Left cardiac atrium (tissue), 4 donors: ENCODE data around the gene MEP1A. TPM values are rescaled to one million over a fixed set of nuclear protein-coding genes. Genes with fewer than 3 reads are reported as not detected.
"Not testable (repeated sequence)": the region's sequence is repeated elsewhere in the genome, so short reads cannot be mapped to it uniquely, and the experiment has no call there.

ENCODE experiments used
- ATAC-seq, 2 donors: fragments of 200-7000 bp; cut with Tn5 transposase; one replicate each; pipeline ENCODE4 v1.9.1; 2020; ENCODE audit warnings: mild to moderate bottlenecking in 2 of 2, moderate library complexity in 2 of 2
- DNase-seq: peaks from one replicate; pipeline ENCODE4 v3.0.0-alpha.2; 2020
- intact Hi-C, 2 donors: fragments of 100-400 bp; cut with DNase I; formaldehyde crosslinking; loops; one replicate each; pipeline versions ENCODE4 v1.14.1 to v1.15.1; 2022 to 2023
- total RNA-seq, 2 donors: library from RNA; stranded (reverse); fragmentation: NEBNext Ultra II Directional; extraction: Animal tissue kit (Norgen Biotek cat#: 25700); gene quantifications; one replicate each; pipeline ENCODE4 v1.2.1, GENCODE V29; 2021
- donor health status: DM: no; HTN: yes; CAD: no.
- donor health status: DM: no; HTN: yes; CAD: no; lungs with severe emphysema.
- donor health status: DM: yes; HTN: yes; CAD: no.
- donor health status: Dilated cardiomyopathy.

The MEP1A gene
- total RNA-seq, 2 donors from 2014 or later: not detected

GRCh38 chr6:46808806-46809205 is 15.6 kb downstream of the MEP1A start:
- no peak for ATAC-seq
- no peak for DNase-seq
- intact Hi-C loops: no loop called here

GRCh38 chr6:46815130-46815529 is 21.9 kb downstream of the MEP1A start:
- DNase-seq (no peak), ATAC-seq (no peak)
- intact Hi-C loops: no loop called here

- DNase-seq: no peak
- no peak for ATAC-seq
- intact Hi-C loops: no loop called here
These were observed 23.4 kb downstream of the MEP1A start for GRCh38 chr6:46816626-46817025.

- DNase-seq: no peak
- intact Hi-C loops: no loop called here
These were observed 26.4 kb downstream of the MEP1A start for GRCh38 chr6:46819561-46819960.

GRCh38 chr6:46821458-46821881 is 28.3 kb downstream of the MEP1A start:
- intact Hi-C loops: no loop called here
- ATAC-seq (no peak), DNase-seq (no peak)

More at GRCh38 chr6:46819561-46819960, 26.4 kb downstream of the MEP1A start:
- ATAC-seq: no peak

GRCh38 chr6:46828939-46829338 is 35.8 kb downstream of the MEP1A start:
- no peak for ATAC-seq
- intact Hi-C loops: no loop called here
- DNase-seq: no peak

GRCh38 chr6:46832816-46833215 is 39.6 kb downstream of the MEP1A start:
- no peak for DNase-seq
- no peak for ATAC-seq
- intact Hi-C loops: no loop called here

GRCh38 chr6:46834257-46834916 is 41.2 kb downstream of the MEP1A start:
- intact Hi-C loops, ATAC-seq, DNase-seq: not testable (repeated sequence)

GRCh38 chr6:46834991-46835390 is 41.8 kb downstream of the MEP1A start:
- intact Hi-C loops, ATAC-seq, DNase-seq: not testable (repeated sequence)

- DNase-seq (no peak), ATAC-seq (no peak)
- intact Hi-C loops: no loop called here
These were observed 44.8 kb downstream of the MEP1A start for GRCh38 chr6:46838033-46838432.

GRCh38 chr6:46842252-46842846 is 49.2 kb downstream of the MEP1A start:
- ATAC-seq, DNase-seq, intact Hi-C loops: not testable (repeated sequence)

GRCh38 chr6:46845126-46845525 is 51.9 kb downstream of the MEP1A start:
- no peak for ATAC-seq
- intact Hi-C loops: loop anchor here in 1 of 2 donors (5.0 kb wide), 1 partner anchor 142 kb away; no protein-coding TSS in a partner anchor
- no peak for DNase-seq

GRCh38 chr6:46848684-46849360 is 55.6 kb downstream of the MEP1A start:
- intact Hi-C loops: loop anchor here (2.0 to 5.0 kb wide), 3 partner anchors 138 to 198 kb away; no protein-coding TSS in a partner anchor
- DNase-seq: peak; percentile 90
- peak; percentile 97 to 98 for ATAC-seq

- no peak for DNase-seq
- intact Hi-C loops: loop anchor here (2.0 to 5.0 kb wide), 3 partner anchors 138 to 197 kb away; no protein-coding TSS in a partner anchor
- no peak for ATAC-seq
These were observed 56.1 kb downstream of the MEP1A start for GRCh38 chr6:46849361-46849690.

- ATAC-seq: no peak
- intact Hi-C loops: no loop called here
These were observed 57.6 kb downstream of the MEP1A start for GRCh38 chr6:46850792-46851191.

GRCh38 chr6:46851576-46851975 is 58.4 kb downstream of the MEP1A start:
- DNase-seq, intact Hi-C loops: not testable (repeated sequence)
- peak; percentile 17 to 19 for ATAC-seq

More at GRCh38 chr6:46850792-46851191, 57.6 kb downstream of the MEP1A start:
- no peak for DNase-seq

GRCh38 chr6:46855966-46856365 is 62.8 kb downstream of the MEP1A start:
- intact Hi-C loops, ATAC-seq, DNase-seq: not testable (repeated sequence)

- DNase-seq (no peak), ATAC-seq (no peak)
- intact Hi-C loops: no loop called here
These were observed 69.2 kb downstream of the MEP1A start for GRCh38 chr6:46862381-46862780.

GRCh38 chr6:46863791-46864190 is 70.6 kb downstream of the MEP1A start:
- ATAC-seq: no peak
- no peak for DNase-seq
- intact Hi-C loops: no loop called here

GRCh38 chr6:46865221-46865620 is 72.0 kb downstream of the MEP1A start:
- intact Hi-C loops: no loop called here
- ATAC-seq (no peak), DNase-seq (no peak)
